ENCODE results near the gene CCR6. TPM values are rescaled to one million over a fixed set of nuclear protein-coding genes. Genes with fewer than 3 reads are reported as not detected.

The CCR6 gene
- total and polyA plus RNA-seq, 10 of the 15 experiments (the other 5 are each of a cell fraction or from before 2014, with no cell fraction given), result 2.2 to 7.6 (median 6.7) TPM

DNA sequence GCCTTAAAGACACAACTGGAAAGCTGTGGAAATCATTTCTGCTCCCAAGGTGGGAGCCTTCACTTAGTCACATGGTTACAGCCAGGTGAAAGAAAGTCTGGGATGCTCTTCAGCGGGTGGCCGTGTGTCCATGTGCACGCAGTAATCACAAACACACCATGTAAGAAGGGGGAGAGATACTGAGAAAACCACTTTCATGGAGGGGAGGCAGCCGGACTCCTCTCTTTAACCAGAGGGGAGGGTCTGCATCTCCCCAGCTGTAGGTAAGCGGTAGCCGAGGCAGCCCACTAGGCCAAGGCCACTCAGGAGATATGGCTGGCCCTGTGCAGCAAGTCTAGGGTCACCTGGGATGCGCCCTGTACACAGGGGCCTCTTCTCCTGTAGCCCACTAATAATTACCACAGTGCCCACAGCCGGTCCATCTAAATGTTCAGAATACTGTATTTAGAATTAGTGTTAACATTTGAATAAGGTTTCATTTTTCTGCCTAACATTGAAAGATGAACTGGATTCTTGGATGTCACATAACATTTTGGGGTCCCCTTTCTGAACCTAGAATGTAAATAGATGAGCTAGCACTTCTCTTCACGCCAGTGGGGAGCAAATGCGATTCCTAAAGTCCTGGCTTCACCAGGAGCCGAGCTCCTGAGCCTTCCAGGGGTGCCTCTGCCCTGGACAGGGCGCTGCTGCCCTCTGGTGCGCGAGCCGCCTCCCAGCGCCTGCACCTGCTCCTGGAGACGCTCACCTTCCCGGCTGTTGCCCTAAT, 19.0 kb downstream of the CCR6 start (continued):
- TF ChIP-seq ZNF24 (IDR thresholded peaks at IDR 0.05) (no peak), IRF4 (IDR thresholded peaks at IDR 0.05; ENCODE audit: low read depth, low read length) (peak; percentile 50; the same call in 1 of the 2 replicates), GATAD2B (conservative IDR thresholded peaks at IDR 0.05; ENCODE audit: low read depth) (no peak), MEF2B (IDR thresholded peaks at IDR 0.05; ENCODE audit: partially characterized antibody, poor library complexity, severe bottlenecking) (no peak), NFIC (IDR thresholded peaks at IDR 0.05; ENCODE audit: low read depth, low read length) (no peak), NR2C2 (IDR thresholded peaks at IDR 0.05; ENCODE audit: borderline replicate concordance, control insufficient read depth, insufficient read length, low read depth) (no peak), FOXM1 (IDR thresholded peaks at IDR 0.05; ENCODE audit: low read depth, low read length) (0 out of 2 replicates have a peak, but pooled peaks have one; percentile 26), ZZZ3 (IDR thresholded peaks at IDR 0.05; ENCODE audit: control insufficient read depth, insufficient read length, low read depth) (no peak), HCFC1 (IDR thresholded peaks at IDR 0.05; ENCODE audit: low read length) (no peak), NR2C1 (IDR thresholded peaks at IDR 0.05) (no peak), TCF3 (IDR thresholded peaks at IDR 0.05; ENCODE audit: borderline replicate concordance, insufficient read depth, low read depth, low read length) (peak; percentile 69; the same call in 1 of the 2 replicates), BACH1 (IDR thresholded peaks at IDR 0.05; ENCODE audit: borderline replicate concordance) (no peak), SRF (IDR thresholded peaks at IDR 0.05; ENCODE audit: low read depth in 2 of 2, low read length in 2 of 2) (no peak), POLR2AphosphoS5 (IDR thresholded peaks at IDR 0.05; ENCODE audit: low read length) (no peak), ETV6 (conservative IDR thresholded peaks at IDR 0.05 in 1 of 2, IDR thresholded peaks at IDR 0.05 in 1 of 2; ENCODE audit: borderline replicate concordance in 1 of 2, low read depth in 1 of 2) (no peak), ZNF207 (IDR thresholded peaks at IDR 0.05; ENCODE audit: borderline replicate concordance) (peak; percentile 32; the same call in 1 of the 2 replicates), PAX8 (IDR thresholded peaks at IDR 0.05) (no peak), PML (IDR thresholded peaks at IDR 0.05; ENCODE audit: low read length) (no peak), RB1 (IDR thresholded peaks at IDR 0.05; ENCODE audit: borderline replicate concordance) (peak; percentile 79; the same call in 1 of the 2 replicates), KDM1A (IDR thresholded peaks at IDR 0.05; ENCODE audit: borderline replicate concordance) (no peak), TCF7 (IDR thresholded peaks at IDR 0.05; ENCODE audit: borderline replicate concordance) (no peak), ATF3 (IDR thresholded peaks at IDR 0.05; ENCODE audit: borderline replicate concordance, extremely low read depth, low read depth, low read length) (no peak), HDAC2 (IDR thresholded peaks at IDR 0.05) (no peak)
- TF ChIP-seq, protein P1, sequence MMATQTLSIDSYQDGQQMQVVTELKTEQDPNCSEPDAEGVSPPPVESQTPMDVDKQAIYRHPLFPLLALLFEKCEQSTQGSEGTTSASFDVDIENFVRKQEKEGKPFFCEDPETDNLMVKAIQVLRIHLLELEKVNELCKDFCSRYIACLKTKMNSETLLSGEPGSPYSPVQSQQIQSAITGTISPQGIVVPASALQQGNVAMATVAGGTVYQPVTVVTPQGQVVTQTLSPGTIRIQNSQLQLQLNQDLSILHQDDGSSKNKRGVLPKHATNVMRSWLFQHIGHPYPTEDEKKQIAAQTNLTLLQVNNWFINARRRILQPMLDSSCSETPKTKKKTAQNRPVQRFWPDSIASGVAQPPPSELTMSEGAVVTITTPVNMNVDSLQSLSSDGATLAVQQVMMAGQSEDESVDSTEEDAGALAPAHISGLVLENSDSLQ (IDR thresholded peaks at IDR 0.05), result no peak
- TF ChIP-seq, protein P2, sequence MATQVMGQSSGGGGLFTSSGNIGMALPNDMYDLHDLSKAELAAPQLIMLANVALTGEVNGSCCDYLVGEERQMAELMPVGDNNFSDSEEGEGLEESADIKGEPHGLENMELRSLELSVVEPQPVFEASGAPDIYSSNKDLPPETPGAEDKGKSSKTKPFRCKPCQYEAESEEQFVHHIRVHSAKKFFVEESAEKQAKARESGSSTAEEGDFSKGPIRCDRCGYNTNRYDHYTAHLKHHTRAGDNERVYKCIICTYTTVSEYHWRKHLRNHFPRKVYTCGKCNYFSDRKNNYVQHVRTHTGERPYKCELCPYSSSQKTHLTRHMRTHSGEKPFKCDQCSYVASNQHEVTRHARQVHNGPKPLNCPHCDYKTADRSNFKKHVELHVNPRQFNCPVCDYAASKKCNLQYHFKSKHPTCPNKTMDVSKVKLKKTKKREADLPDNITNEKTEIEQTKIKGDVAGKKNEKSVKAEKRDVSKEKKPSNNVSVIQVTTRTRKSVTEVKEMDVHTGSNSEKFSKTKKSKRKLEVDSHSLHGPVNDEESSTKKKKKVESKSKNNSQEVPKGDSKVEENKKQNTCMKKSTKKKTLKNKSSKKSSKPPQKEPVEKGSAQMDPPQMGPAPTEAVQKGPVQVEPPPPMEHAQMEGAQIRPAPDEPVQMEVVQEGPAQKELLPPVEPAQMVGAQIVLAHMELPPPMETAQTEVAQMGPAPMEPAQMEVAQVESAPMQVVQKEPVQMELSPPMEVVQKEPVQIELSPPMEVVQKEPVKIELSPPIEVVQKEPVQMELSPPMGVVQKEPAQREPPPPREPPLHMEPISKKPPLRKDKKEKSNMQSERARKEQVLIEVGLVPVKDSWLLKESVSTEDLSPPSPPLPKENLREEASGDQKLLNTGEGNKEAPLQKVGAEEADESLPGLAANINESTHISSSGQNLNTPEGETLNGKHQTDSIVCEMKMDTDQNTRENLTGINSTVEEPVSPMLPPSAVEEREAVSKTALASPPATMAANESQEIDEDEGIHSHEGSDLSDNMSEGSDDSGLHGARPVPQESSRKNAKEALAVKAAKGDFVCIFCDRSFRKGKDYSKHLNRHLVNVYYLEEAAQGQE (IDR thresholded peaks at IDR 0.05; ENCODE audit: low read depth, low read length), result no peak

Measured in GM12878 (cell line).